SK-N-SH treated with all-trans-retinoic acid at 6 μM for 48 hours (cell line): ENCODE results near the gene NBEA.

Source experiments
- ATAC-seq: fragments of 200-7000 bp; cut with Tn5 transposase; 3 replicates; pipeline ENCODE4 v1.9.1; 2020; ENCODE audit warnings: mild to moderate bottlenecking, moderate library complexity
- ARNTL ChIP-seq: fragments of 450-650 bp; formaldehyde crosslinking; IDR thresholded peaks from 2 replicates; pipeline ENCODE4 v1.5.0; 2020; ENCODE audit warnings: low read depth, mild to moderate bottlenecking, moderate library complexity, borderline replicate concordance
- BACH2 ChIP-seq: fragments of 250-450 bp; sonication (Bioruptor Pico); IDR thresholded peaks from 2 replicates; pipeline ENCODE4 v1.9.0; 2021; ENCODE audit warnings: mild to moderate bottlenecking, borderline replicate concordance
- CREB5 ChIP-seq: fragments of 250-450 bp; sonication (Bioruptor Pico); IDR thresholded peaks from 2 replicates; pipeline ENCODE4 v1.5.1; 2020; ENCODE audit warnings: low read depth, mild to moderate bottlenecking, moderate library complexity
- CSDC2 ChIP-seq: fragments of 250-450 bp; sonication (Bioruptor Pico); IDR thresholded peaks from 2 replicates; pipeline ENCODE4 v1.5.0; 2020; ENCODE audit warnings: mild to moderate bottlenecking, moderate library complexity
- ESRRG ChIP-seq: fragments of 250-450 bp; sonication (Bioruptor Pico); IDR thresholded peaks from 2 replicates; pipeline ENCODE4 v1.6.1; 2021; ENCODE audit warnings: mild to moderate bottlenecking
- GLIS3 ChIP-seq: fragments of 250-450 bp; sonication (Bioruptor Pico); IDR thresholded peaks from 2 replicates; pipeline ENCODE4 v1.5.0; 2020; ENCODE audit warnings: mild to moderate bottlenecking, moderate library complexity
- ISL1 ChIP-seq: fragments of 250-450 bp; sonication (Bioruptor Pico); IDR thresholded peaks from 2 replicates; pipeline ENCODE4 v2.1.2; 2022; ENCODE audit warnings: mild to moderate bottlenecking, moderate library complexity
- OSR1 ChIP-seq: fragments of 250-450 bp; sonication (Bioruptor Pico); IDR thresholded peaks from 2 replicates; pipeline ENCODE4 v1.8.0; 2022; ENCODE audit warnings: moderate library complexity, mild to moderate bottlenecking, inconsistent platforms
- PPARA ChIP-seq: fragments of 250-450 bp; sonication (Bioruptor Pico); IDR thresholded peaks from 2 replicates; pipeline ENCODE4 v1.5.0; 2020; ENCODE audit warnings: mild to moderate bottlenecking, borderline replicate concordance
- RARB ChIP-seq: fragments of 250-450 bp; sonication (Bioruptor Pico); IDR thresholded peaks from 2 replicates; pipeline ENCODE4 v1.8.0; 2021; ENCODE audit warnings: mild to moderate bottlenecking, moderate library complexity
- SNAI2 ChIP-seq: fragments of 250-450 bp; sonication (Bioruptor Pico); IDR thresholded peaks from 2 replicates; pipeline ENCODE4 v1.5.0; 2020; ENCODE audit warnings: mild to moderate bottlenecking, moderate library complexity
- TOX ChIP-seq: fragments of 250-450 bp; sonication (Bioruptor Pico); IDR thresholded peaks from 2 replicates; pipeline ENCODE4 v1.8.0; 2021; ENCODE audit warnings: mild to moderate bottlenecking, moderate library complexity, borderline replicate concordance
- ZC3H10 ChIP-seq: fragments of 250-450 bp; sonication (Bioruptor Pico); IDR thresholded peaks from 2 replicates; pipeline ENCODE4 v1.5.1; 2021; ENCODE audit warnings: mild to moderate bottlenecking, moderate library complexity
- ZFP3 ChIP-seq: fragments of 250-450 bp; sonication (Bioruptor Pico); IDR thresholded peaks from 2 replicates; pipeline ENCODE4 v1.5.0; 2020; ENCODE audit warnings: mild to moderate bottlenecking, moderate library complexity
- ZFP30 ChIP-seq: fragments of 450-650 bp; formaldehyde crosslinking; IDR thresholded peaks from 2 replicates; pipeline ENCODE4 v1.5.0; 2022; ENCODE audit warnings: mild to moderate bottlenecking, moderate library complexity
- ZNF565 ChIP-seq: fragments of 450-650 bp; formaldehyde crosslinking; conservative IDR thresholded peaks from 2 replicates; pipeline ENCODE4 v1.5.0; 2020; ENCODE audit warnings: low read depth, mild to moderate bottlenecking, moderate library complexity
- ZNF70 ChIP-seq: fragments of 450-650 bp; formaldehyde crosslinking; IDR thresholded peaks from 2 replicates; pipeline ENCODE4 v1.5.0; 2020; ENCODE audit warnings: mild to moderate bottlenecking, moderate library complexity
- ZNF8 ChIP-seq: fragments of 450-650 bp; formaldehyde crosslinking; IDR thresholded peaks from 2 replicates; pipeline ENCODE4 v1.5.0; 2020; ENCODE audit warnings: mild to moderate bottlenecking, moderate library complexity
- TF ChIP-seq, protein P1 (sequence below): fragments of 250-450 bp; sonication (Bioruptor Pico); IDR thresholded peaks from 2 replicates; pipeline ENCODE4 v1.5.0; 2020; ENCODE audit warnings: mild to moderate bottlenecking, moderate library complexity
- TF ChIP-seq, protein P2 (sequence below): fragments of 250-450 bp; sonication (Bioruptor Pico); IDR thresholded peaks from 2 replicates; pipeline ENCODE4 v1.8.0; 2021; ENCODE audit warnings: low read depth, mild to moderate bottlenecking, moderate library complexity, borderline replicate concordance
- TF ChIP-seq, protein P3 (sequence below): fragments of 250-450 bp; sonication (Bioruptor Pico); IDR thresholded peaks from 2 replicates; pipeline ENCODE4 v1.8.0; 2020; ENCODE audit warnings: mild to moderate bottlenecking, moderate library complexity, borderline replicate concordance

NBEA gene

DNA sequence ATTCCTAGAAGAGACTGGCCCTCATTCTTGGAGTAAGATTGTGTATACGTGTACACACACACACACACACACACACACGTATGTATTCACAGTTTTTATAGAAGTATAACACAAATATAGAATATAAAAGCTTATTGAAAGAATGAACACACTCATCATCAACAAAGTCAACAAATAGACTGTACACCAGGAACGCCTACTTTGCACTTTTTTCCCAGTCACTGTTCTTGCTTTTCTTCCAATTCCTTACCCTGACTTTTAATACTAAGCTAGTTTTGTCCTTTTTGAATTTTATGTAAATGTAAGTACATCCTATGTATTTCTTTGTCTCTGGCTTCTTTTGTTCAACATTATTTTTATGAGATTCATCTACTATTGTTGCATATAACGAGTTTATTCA, 269.9 kb downstream of the NBEA start:
- ATAC-seq: no peak
- TF ChIP-seq, protein P1, sequence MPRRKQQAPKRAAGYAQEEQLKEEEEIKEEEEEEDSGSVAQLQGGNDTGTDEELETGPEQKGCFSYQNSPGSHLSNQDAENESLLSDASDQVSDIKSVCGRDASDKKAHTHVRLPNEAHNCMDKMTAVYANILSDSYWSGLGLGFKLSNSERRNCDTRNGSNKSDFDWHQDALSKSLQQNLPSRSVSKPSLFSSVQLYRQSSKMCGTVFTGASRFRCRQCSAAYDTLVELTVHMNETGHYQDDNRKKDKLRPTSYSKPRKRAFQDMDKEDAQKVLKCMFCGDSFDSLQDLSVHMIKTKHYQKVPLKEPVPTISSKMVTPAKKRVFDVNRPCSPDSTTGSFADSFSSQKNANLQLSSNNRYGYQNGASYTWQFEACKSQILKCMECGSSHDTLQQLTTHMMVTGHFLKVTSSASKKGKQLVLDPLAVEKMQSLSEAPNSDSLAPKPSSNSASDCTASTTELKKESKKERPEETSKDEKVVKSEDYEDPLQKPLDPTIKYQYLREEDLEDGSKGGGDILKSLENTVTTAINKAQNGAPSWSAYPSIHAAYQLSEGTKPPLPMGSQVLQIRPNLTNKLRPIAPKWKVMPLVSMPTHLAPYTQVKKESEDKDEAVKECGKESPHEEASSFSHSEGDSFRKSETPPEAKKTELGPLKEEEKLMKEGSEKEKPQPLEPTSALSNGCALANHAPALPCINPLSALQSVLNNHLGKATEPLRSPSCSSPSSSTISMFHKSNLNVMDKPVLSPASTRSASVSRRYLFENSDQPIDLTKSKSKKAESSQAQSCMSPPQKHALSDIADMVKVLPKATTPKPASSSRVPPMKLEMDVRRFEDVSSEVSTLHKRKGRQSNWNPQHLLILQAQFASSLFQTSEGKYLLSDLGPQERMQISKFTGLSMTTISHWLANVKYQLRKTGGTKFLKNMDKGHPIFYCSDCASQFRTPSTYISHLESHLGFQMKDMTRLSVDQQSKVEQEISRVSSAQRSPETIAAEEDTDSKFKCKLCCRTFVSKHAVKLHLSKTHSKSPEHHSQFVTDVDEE (CRISPR knock-in tag): no peak
- no peak for TF ChIP-seq ZNF565 (CRISPR knock-in tag)

- TF ChIP-seq OSR1 (CRISPR knock-in tag) (no peak), ZFP30 (CRISPR knock-in tag) (no peak), ZNF70 (CRISPR knock-in tag) (no peak), RARB (CRISPR knock-in tag) (no peak), ZC3H10 (CRISPR knock-in tag) (no peak), ESRRG (CRISPR knock-in tag) (no peak), CSDC2 (CRISPR knock-in tag) (no peak), ARNTL (CRISPR knock-in tag) (no peak), SNAI2 (no peak), TOX (CRISPR knock-in tag) (no peak)
- TF ChIP-seq, protein P2, sequence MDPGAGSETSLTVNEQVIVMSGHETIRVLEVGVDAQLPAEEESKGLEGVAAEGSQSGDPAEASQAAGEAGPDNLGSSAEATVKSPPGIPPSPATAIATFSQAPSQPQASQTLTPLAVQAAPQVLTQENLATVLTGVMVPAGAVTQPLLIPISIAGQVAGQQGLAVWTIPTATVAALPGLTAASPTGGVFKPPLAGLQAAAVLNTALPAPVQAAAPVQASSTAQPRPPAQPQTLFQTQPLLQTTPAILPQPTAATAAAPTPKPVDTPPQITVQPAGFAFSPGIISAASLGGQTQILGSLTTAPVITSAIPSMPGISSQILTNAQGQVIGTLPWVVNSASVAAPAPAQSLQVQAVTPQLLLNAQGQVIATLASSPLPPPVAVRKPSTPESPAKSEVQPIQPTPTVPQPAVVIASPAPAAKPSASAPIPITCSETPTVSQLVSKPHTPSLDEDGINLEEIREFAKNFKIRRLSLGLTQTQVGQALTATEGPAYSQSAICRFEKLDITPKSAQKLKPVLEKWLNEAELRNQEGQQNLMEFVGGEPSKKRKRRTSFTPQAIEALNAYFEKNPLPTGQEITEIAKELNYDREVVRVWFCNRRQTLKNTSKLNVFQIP: no peak
- ATAC-seq: no peak
Observed at GRCh38 chr13:35213911-35214310, 271.8 kb downstream of the NBEA start.

DNA sequence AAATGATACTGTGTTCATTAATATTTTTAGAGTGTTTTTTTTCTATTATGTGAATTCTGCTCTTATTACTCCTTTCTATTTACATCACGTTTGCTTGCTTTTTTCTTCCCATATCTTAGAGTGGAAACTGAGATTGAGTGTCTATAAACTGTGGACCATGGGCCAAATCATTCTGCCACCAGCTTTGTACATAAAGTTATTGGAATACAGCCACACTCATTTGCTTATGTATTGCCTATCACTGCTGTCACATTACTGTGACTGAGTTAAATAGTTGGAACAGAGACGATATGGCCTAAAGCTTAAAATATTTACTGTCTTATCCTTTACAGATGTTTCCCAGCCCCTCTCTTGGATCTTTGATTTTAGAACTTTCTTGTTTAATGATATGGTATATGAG, 274.1 kb downstream of the NBEA start:
- ATAC-seq: no peak
- TF ChIP-seq ZFP3 (CRISPR knock-in tag): no peak
- no peak for TF ChIP-seq ESRRG (CRISPR knock-in tag)
- TF ChIP-seq CSDC2 (CRISPR knock-in tag): no peak
- TF ChIP-seq, protein P2: no peak
- TF ChIP-seq SNAI2: no peak
- TF ChIP-seq ZFP30 (CRISPR knock-in tag): no peak
- no peak for TF ChIP-seq ZNF565 (CRISPR knock-in tag)
- TF ChIP-seq CREB5 (CRISPR knock-in tag): no peak

DNA sequence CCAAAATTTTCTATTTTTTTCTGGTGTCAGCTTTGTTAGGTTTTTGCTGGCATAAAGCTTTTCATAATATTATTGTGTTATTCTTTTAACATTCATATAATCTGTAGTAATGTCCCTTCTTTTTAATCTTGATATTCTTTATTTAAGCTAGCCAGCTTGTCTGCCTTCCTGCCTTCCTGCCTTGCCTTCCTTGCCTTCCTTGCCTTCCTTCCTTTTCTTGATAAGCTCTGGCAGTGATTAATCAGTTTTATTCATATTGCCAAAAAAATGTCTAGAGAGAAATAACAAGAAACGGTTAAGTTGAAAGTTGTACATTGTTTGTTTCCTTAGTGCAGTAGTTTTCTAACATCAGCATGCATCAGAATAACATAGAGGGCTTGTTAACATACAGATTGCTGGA, 277.0 kb downstream of the NBEA start:
- TF ChIP-seq ISL1 (CRISPR knock-in tag): no peak
- TF ChIP-seq ZNF70 (CRISPR knock-in tag): no peak
- TF ChIP-seq ESRRG (CRISPR knock-in tag): no peak
- no peak for TF ChIP-seq OSR1 (CRISPR knock-in tag)
- TF ChIP-seq ZC3H10 (CRISPR knock-in tag): no peak
- TF ChIP-seq ZFP3 (CRISPR knock-in tag): no peak
- TF ChIP-seq BACH2: no peak
- no peak for ATAC-seq

DNA sequence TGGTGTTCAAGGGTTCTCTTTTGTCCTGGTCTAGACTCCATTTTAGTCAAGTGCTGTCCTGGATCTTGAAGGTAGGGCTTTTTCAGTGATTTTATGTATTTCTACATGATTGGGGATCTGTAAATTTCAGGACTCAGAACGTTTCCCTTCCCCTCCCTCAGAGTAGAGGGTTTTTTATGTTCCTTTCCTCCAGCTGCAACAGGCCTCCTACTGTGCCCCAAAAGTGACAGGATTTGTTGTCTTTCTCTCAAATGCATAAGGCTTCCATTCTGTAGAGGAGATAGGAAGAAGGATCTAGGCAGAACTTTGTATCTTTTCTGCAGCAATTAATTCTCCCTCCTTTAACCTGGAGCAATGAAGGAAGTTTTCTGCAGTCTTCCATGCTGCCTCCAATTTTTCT, 283.1 kb downstream of the NBEA start:
- ATAC-seq: no peak
- TF ChIP-seq PPARA (CRISPR knock-in tag): no peak
- no peak for TF ChIP-seq CREB5 (CRISPR knock-in tag)
- TF ChIP-seq GLIS3 (CRISPR knock-in tag): no peak
- no peak for TF ChIP-seq ZC3H10 (CRISPR knock-in tag)
- no peak for TF ChIP-seq SNAI2
- no peak for TF ChIP-seq ZNF8 (CRISPR knock-in tag)
- TF ChIP-seq ESRRG (CRISPR knock-in tag): no peak
- TF ChIP-seq, protein P3, sequence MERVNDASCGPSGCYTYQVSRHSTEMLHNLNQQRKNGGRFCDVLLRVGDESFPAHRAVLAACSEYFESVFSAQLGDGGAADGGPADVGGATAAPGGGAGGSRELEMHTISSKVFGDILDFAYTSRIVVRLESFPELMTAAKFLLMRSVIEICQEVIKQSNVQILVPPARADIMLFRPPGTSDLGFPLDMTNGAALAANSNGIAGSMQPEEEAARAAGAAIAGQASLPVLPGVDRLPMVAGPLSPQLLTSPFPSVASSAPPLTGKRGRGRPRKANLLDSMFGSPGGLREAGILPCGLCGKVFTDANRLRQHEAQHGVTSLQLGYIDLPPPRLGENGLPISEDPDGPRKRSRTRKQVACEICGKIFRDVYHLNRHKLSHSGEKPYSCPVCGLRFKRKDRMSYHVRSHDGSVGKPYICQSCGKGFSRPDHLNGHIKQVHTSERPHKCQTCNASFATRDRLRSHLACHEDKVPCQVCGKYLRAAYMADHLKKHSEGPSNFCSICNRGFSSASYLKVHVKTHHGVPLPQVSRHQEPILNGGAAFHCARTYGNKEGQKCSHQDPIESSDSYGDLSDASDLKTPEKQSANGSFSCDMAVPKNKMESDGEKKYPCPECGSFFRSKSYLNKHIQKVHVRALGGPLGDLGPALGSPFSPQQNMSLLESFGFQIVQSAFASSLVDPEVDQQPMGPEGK (CRISPR knock-in tag): no peak
- no peak for TF ChIP-seq ZFP3 (CRISPR knock-in tag)
- TF ChIP-seq, protein P2: no peak
